ENCODE measurements around the gene PDXP. TPM values are rescaled to one million over a fixed set of nuclear protein-coding genes. Genes with fewer than 3 reads are reported as not detected.

PDXP gene
- total and polyA plus RNA-seq, 2 donors, result 3.2 to 15.1 TPM

GRCh38 chr22:37715760-37716159 lies 57.2 kb downstream of the PDXP start:
- Histone ChIP-seq H3K27ac (ENCODE audit: low read depth) (no peak overlapping the region), H3K36me3 (ENCODE audit: insufficient read depth) (no peaks in the 10 kb centered on the region), H3K4me3 (ENCODE audit: low read depth, low read length) (no peak overlapping the region), H3K4me1 (ENCODE audit: insufficient read depth) (no peaks in the 10 kb centered on the region)
- 88% methylated on average over 7 of the region's 7 CpGs for WGBS
- no peak for DNase-seq (ENCODE audit: extremely low spot score)

Small RNAs within 50 kb of the gene (small RNA-seq; reads per million reads assigned to genes)
- 0.15 reads per million for gene RN7SL385P

Other genes starting within 250 kb of the PDXP start
- gene ELFN2, start 231.2 kb upstream of the PDXP start, total RNA-seq, result 0.21 TPM
- gene ELFN2, start 231.2 kb upstream of the PDXP start, polyA plus RNA-seq, result 0.05 TPM
- 6.7 TPM for gene MFNG, start 172.3 kb upstream of the PDXP start, total RNA-seq
- gene MFNG, start 172.3 kb upstream of the PDXP start, polyA plus RNA-seq, result 24.8 TPM
- 4.5 TPM for gene CARD10, start 139.3 kb upstream of the PDXP start, total RNA-seq
- 16.6 TPM for gene CARD10, start 139.3 kb upstream of the PDXP start, polyA plus RNA-seq
- gene CDC42EP1, start 98.2 kb upstream of the PDXP start, total RNA-seq, result 6.6 TPM
- gene CDC42EP1, start 98.2 kb upstream of the PDXP start, polyA plus RNA-seq, result 34.5 TPM
- gene LGALS2, start 78.6 kb upstream of the PDXP start, total RNA-seq, result not detected
- 0.37 TPM for gene LGALS2, start 78.6 kb upstream of the PDXP start, polyA plus RNA-seq
- gene GGA1, start 49.9 kb upstream of the PDXP start, total RNA-seq, result 29.3 TPM
- 45.4 TPM for gene GGA1, start 49.9 kb upstream of the PDXP start, polyA plus RNA-seq
- 10.9 TPM for gene SH3BP1, start 19.1 kb upstream of the PDXP start, total RNA-seq
- 11.3 TPM for gene SH3BP1, start 19.1 kb upstream of the PDXP start, polyA plus RNA-seq
- 1,499 TPM for gene LGALS1, start 16.9 kb downstream of the PDXP start, total RNA-seq
- 1,781 TPM for gene LGALS1, start 16.9 kb downstream of the PDXP start, polyA plus RNA-seq
- gene NOL12, start 27.6 kb downstream of the PDXP start, total RNA-seq, result 8.7 TPM
- gene NOL12, start 27.6 kb downstream of the PDXP start, polyA plus RNA-seq, result 17.9 TPM
- 64.2 TPM for gene TRIOBP, start 38.3 kb downstream of the PDXP start, total RNA-seq
- 140 TPM for gene TRIOBP, start 38.3 kb downstream of the PDXP start, polyA plus RNA-seq
- 9.3 TPM for gene GCAT, start 149.2 kb downstream of the PDXP start, total RNA-seq
- 17.0 TPM for gene GCAT, start 149.2 kb downstream of the PDXP start, polyA plus RNA-seq
- not detected for gene GALR3, start 164.7 kb downstream of the PDXP start, total RNA-seq
- gene GALR3, start 164.7 kb downstream of the PDXP start, polyA plus RNA-seq, result not detected
- gene ANKRD54, start 185.6 kb downstream of the PDXP start, total RNA-seq, result 8.5 TPM
- 26.2 TPM for gene ANKRD54, start 185.6 kb downstream of the PDXP start, polyA plus RNA-seq
- gene EIF3L, start 190.7 kb downstream of the PDXP start, total RNA-seq, result 398 TPM
- gene EIF3L, start 190.7 kb downstream of the PDXP start, polyA plus RNA-seq, result 404 TPM
- gene MICALL1, start 247.6 kb downstream of the PDXP start, total RNA-seq, result 22.7 TPM
- gene MICALL1, start 247.6 kb downstream of the PDXP start, polyA plus RNA-seq, result 69.5 TPM